Mucosa of descending colon (tissue), 3 donors: ENCODE measurements around the gene SRRT. TPM values are rescaled to one million over a fixed set of nuclear protein-coding genes. Genes with fewer than 3 reads are reported as not detected.
"Not testable (repeated sequence)": the region's sequence is repeated elsewhere in the genome, so short reads cannot be mapped to it uniquely, and the experiment has no call there.

Source experiments
- ATAC-seq: fragments of 200-7000 bp; cut with Tn5 transposase; one replicate; pipeline ENCODE4 v1.9.1; 2020; ENCODE audit warnings: mild to moderate bottlenecking, moderate library complexity
- DNase-seq, 3 donors: peaks; one replicate each; pipeline ENCODE4 v3.0.0-alpha.2; 2020
- H3K36me3 ChIP-seq: fragments of 200-600 bp; one replicate; pipeline ENCODE4 v1.8.0; 2021; ENCODE audit warnings: low read depth, mild to moderate bottlenecking
- H3K4me1 ChIP-seq: fragments of 200-600 bp; one replicate; pipeline ENCODE4 v1.8.0; 2021; ENCODE audit warnings: low read depth, mild to moderate bottlenecking
- H3K4me3 ChIP-seq: fragments of 200-600 bp; one replicate; pipeline ENCODE4 v1.8.0; 2021; ENCODE audit warnings: mild to moderate bottlenecking
- H3K9me3 ChIP-seq: fragments of 200-600 bp; one replicate; pipeline ENCODE4 v1.8.0; 2021; ENCODE audit warnings: mild to moderate bottlenecking
- CTCF ChIP-seq: fragments of 200-600 bp; IDR thresholded peaks from one replicate; pipeline ENCODE4 v1.8.0; 2022; ENCODE audit warnings: antibody characterized with exemption, mild to moderate bottlenecking
- intact Hi-C, 2 donors: fragments of 100-400 bp; cut with DNase I in 1 of 2; cut with micrococcal nuclease in 1 of 2; formaldehyde crosslinking; loops; one replicate each; pipeline versions ENCODE4 v1.11.0 to v1.11.1; 2022; cut with DNase I, micrococcal nuclease
- total RNA-seq, 3 donors: library from RNA; stranded (reverse); fragmentation: NEBNext Ultra II Directional in 2 of 3; extraction: Animal tissue kit (Norgen Biotek cat#: 25700) in 2 of 3; gene quantifications; one replicate each; pipeline versions ENCODE4 v1.2.1 to v1.2.4, GENCODE V29; 2021 to 2023
- donor health status: DM: no; HTN: no; CAD: no; lungs with moderate emphysema.
- donor health status: DM: no; HTN: no; CAD: no.
- donor health status: DM: no; HTN: yes; CAD: no.

The SRRT gene
- total RNA-seq, 3 donors from 2014 or later, result 112 to 129 (median 120) TPM

- no peak overlapping the region for H3K4me3 ChIP-seq
- peaks cover 16% of the 10 kb centered on the region for H3K4me1 ChIP-seq
- no peak for TF ChIP-seq CTCF
- intact Hi-C loops, result no loop called here
- ATAC-seq (peak; percentile 17), DNase-seq (no peak)
- no peaks in the 10 kb centered on the region for H3K36me3 ChIP-seq
- H3K9me3 ChIP-seq, result no peaks in the 10 kb centered on the region
Measured at GRCh38 chr7:100914879-100915447, 40.1 kb downstream of the SRRT start.

- H3K9me3 ChIP-seq, H3K36me3 ChIP-seq, DNase-seq, intact Hi-C loops, H3K4me1 ChIP-seq, ATAC-seq, H3K4me3 ChIP-seq: not testable (repeated sequence)
Measured at GRCh38 chr7:100919335-100919734, 44.4 kb downstream of the SRRT start.

- ATAC-seq, result not testable (repeated sequence)
Measured at GRCh38 chr7:100919779-100920437, 45.0 kb downstream of the SRRT start.

DNA sequence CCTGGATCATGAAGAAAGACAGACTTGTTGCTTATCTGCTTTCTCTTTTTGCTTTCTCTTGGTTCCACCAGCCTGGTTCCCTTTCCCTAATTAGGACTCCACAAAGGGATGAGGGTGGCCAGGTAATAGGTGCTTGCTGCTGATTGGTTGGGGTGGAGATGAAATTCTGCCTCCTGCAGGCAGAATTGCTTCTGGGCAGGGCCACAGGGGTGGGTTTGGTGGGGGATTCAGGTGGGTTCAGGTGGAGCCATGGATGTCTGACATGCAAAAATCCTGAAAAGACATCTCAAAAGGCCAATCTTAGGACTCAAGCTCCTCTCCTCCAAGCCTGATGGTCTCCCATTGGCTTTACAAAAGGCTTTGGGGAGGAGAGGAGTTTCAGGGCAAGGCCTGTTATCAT is 46.1 kb downstream of the SRRT start:
- no peak for DNase-seq
- no peak for ATAC-seq
- intact Hi-C loops, result no loop called here
- no peak for TF ChIP-seq CTCF
- Histone ChIP-seq H3K4me1 (peaks cover 5% of the 10 kb centered on the region), H3K9me3 (no peaks in the 10 kb centered on the region), H3K36me3 (no peaks in the 10 kb centered on the region), H3K4me3 (no peak overlapping the region)

More at GRCh38 chr7:100919779-100920437, 45.0 kb downstream of the SRRT start:
- H3K36me3 ChIP-seq, DNase-seq, H3K4me1 ChIP-seq, intact Hi-C loops, H3K9me3 ChIP-seq, H3K4me3 ChIP-seq: not testable (repeated sequence)

DNA sequence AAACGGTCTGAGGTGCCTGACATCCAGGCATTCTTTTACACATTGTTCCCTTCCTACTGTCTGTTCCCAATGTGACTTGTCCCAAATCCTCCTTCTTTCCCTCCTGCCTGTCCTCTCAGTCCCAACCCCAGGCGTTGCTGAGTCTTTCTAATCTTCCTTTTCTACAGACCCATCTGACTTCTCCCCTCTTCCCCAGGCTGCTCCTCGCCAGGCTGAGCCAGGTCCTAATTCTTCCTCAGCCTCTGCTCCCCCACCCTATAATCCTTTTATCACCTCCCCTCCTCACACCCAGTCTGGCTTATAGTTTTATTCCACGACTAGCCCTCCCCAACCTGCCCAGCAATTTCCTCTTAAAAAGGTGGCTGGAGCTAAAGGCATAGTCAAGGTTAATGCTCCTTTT is 48.7 kb downstream of the SRRT start:
- ATAC-seq, H3K9me3 ChIP-seq, H3K4me3 ChIP-seq, H3K36me3 ChIP-seq, DNase-seq, H3K4me1 ChIP-seq, intact Hi-C loops: not testable (repeated sequence)

- TF ChIP-seq CTCF, result no peak
- Histone ChIP-seq H3K9me3 (no peaks in the 10 kb centered on the region), H3K36me3 (no peaks in the 10 kb centered on the region), H3K4me1 (no peaks in the 10 kb centered on the region), H3K4me3 (no peak overlapping the region)
- DNase-seq (no peak), ATAC-seq (no peak)
- intact Hi-C loops, result no loop called here
Measured at GRCh38 chr7:100929808-100930174, 54.9 kb downstream of the SRRT start.

GRCh38 chr7:100933734-100934133 is 58.8 kb downstream of the SRRT start:
- no peak for DNase-seq
- TF ChIP-seq CTCF, result no peak
- intact Hi-C loops, result no loop called here
- H3K36me3 ChIP-seq, result no peaks in the 10 kb centered on the region
- H3K4me1 ChIP-seq, result no peaks in the 10 kb centered on the region
- no peak overlapping the region for H3K4me3 ChIP-seq
- H3K9me3 ChIP-seq, result no peaks in the 10 kb centered on the region
- peak; percentile 34 for ATAC-seq

GRCh38 chr7:100935381-100935780 is 60.5 kb downstream of the SRRT start:
- H3K36me3 ChIP-seq, ATAC-seq, DNase-seq, H3K9me3 ChIP-seq, H3K4me1 ChIP-seq, H3K4me3 ChIP-seq, intact Hi-C loops: not testable (repeated sequence)

- H3K9me3 ChIP-seq, ATAC-seq, H3K4me3 ChIP-seq, DNase-seq, H3K4me1 ChIP-seq, intact Hi-C loops, H3K36me3 ChIP-seq: not testable (repeated sequence)
Measured at GRCh38 chr7:100936167-100936566, 61.3 kb downstream of the SRRT start.
